Mucosa of rectum (tissue), 2 donors: ENCODE results near the gene GLUL.

Experiments
- H3K27ac ChIP-seq, 2 donors: one replicate each; pipeline ENCODE4 v1.7.0; 2013; ENCODE audit warnings: inconsistent platforms in 2 of 2, low read depth in 2 of 2, low read length in 2 of 2
- H3K27me3 ChIP-seq, 2 donors: one replicate each; pipeline ENCODE4 v1.7.0; 2013; ENCODE audit warnings: low read length in 2 of 2; ENCODE audit not compliant: control insufficient read depth in 2 of 2, insufficient read depth in 2 of 2
- H3K36me3 ChIP-seq, 2 donors: one replicate each; pipeline ENCODE4 v1.7.0; 2013; ENCODE audit warnings: low read length in 2 of 2; ENCODE audit not compliant: control insufficient read depth in 2 of 2, insufficient read depth in 2 of 2
- H3K4me1 ChIP-seq, 2 donors: one replicate each; pipeline ENCODE4 v1.7.0; 2013; ENCODE audit warnings: low read length in 2 of 2, mild to moderate bottlenecking in 1 of 2; ENCODE audit not compliant: control insufficient read depth in 2 of 2, insufficient read depth in 2 of 2
- H3K4me3 ChIP-seq, 2 donors: one replicate each; pipeline ENCODE4 v1.7.0; 2013; ENCODE audit warnings: low read length in 2 of 2
- H3K9ac ChIP-seq, 2 donors: one replicate each; pipeline ENCODE4 v1.7.0; 2013; ENCODE audit warnings: low read length in 2 of 2, low read depth in 1 of 2, mild to moderate bottlenecking in 1 of 2
- H3K9me3 ChIP-seq, 2 donors: one replicate each; pipeline ENCODE4 v1.7.0; 2013; ENCODE audit warnings: low read length in 2 of 2; ENCODE audit not compliant: control insufficient read depth in 2 of 2
- donor health status: healthy.
- donor health status: Normal muscosa, but diverticular disease.

Gene GLUL

GRCh38 chr1:182368903-182369302 lies 22.7 kb downstream of the GLUL start:
- no peak overlapping the region for H3K4me3 ChIP-seq
- H3K27me3 ChIP-seq: no peaks in the 10 kb centered on the region
- H3K9me3 ChIP-seq: no peaks in the 10 kb centered on the region
- H3K9ac ChIP-seq: no peak overlapping the region
- no peaks in the 10 kb centered on the region for H3K36me3 ChIP-seq
- no peak overlapping the region for H3K27ac ChIP-seq
- no peaks in the 10 kb centered on the region for H3K4me1 ChIP-seq

DNA sequence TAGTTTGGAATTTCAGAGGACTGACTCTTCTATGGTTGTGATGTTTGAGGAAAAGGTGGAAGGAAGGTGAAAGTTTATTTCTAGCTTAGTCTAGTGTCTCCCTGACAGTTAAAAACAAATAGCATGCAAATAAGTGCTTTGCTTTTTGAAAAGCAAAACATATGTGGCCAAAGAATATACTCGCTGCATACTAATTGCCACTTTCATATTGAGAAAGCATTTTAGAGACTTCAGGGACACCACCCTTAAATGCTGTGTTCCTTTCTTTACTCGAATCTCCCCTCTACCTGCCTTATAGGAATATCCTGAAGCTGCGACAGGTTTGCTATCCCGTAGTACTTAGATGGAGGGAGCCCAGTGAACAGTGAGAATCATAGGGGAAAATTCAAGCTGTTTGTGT lies 23.2 kb downstream of the GLUL start:
- Histone ChIP-seq H3K27ac (no peak overlapping the region), H3K27me3 (no peaks in the 10 kb centered on the region), H3K9ac (no peak overlapping the region), H3K36me3 (no peaks in the 10 kb centered on the region), H3K4me3 (no peak overlapping the region), H3K4me1 (no peaks in the 10 kb centered on the region), H3K9me3 (no peaks in the 10 kb centered on the region)

DNA sequence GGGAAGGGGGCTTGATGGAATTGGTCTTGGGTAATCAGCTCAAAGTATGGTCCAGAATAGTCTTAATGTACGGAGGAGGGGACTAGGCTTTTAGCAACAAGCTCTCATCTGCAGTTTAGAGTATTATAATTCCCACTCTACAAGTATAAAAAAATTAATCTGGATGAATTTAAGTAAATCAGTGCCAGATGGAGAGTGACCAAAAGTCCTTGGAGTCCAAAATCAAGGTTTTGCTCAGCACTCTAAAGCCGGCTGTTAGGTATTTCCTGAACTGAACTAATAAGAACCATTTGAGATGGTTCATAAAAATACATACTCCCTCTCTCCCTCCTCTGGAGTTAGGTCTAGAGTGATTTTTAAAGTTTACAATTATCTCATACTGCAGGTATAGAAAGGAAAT lies 23.7 kb downstream of the GLUL start:
- no peaks in the 10 kb centered on the region for H3K27me3 ChIP-seq
- H3K27ac ChIP-seq: no peak overlapping the region
- no peak overlapping the region for H3K4me3 ChIP-seq
- H3K36me3 ChIP-seq: no peaks in the 10 kb centered on the region
- H3K4me1 ChIP-seq: no peaks in the 10 kb centered on the region
- no peak overlapping the region for H3K9ac ChIP-seq
- no peaks in the 10 kb centered on the region for H3K9me3 ChIP-seq

GRCh38 chr1:182366596-182366995 lies 25.0 kb downstream of the GLUL start:
- Histone ChIP-seq H3K4me3 (no peak overlapping the region), H3K4me1 (no peaks in the 10 kb centered on the region), H3K27ac (no peak overlapping the region), H3K27me3 (no peaks in the 10 kb centered on the region), H3K36me3 (no peaks in the 10 kb centered on the region), H3K9me3 (no peaks in the 10 kb centered on the region), H3K9ac (no peak overlapping the region)

GRCh38 chr1:182359645-182360044 lies 31.9 kb downstream of the GLUL start:
- Histone ChIP-seq H3K4me3 (no peak overlapping the region), H3K9me3 (no peaks in the 10 kb centered on the region), H3K27ac (no peak overlapping the region), H3K4me1 (no peaks in the 10 kb centered on the region), H3K9ac (no peak overlapping the region), H3K27me3 (no peaks in the 10 kb centered on the region), H3K36me3 (no peaks in the 10 kb centered on the region)

DNA sequence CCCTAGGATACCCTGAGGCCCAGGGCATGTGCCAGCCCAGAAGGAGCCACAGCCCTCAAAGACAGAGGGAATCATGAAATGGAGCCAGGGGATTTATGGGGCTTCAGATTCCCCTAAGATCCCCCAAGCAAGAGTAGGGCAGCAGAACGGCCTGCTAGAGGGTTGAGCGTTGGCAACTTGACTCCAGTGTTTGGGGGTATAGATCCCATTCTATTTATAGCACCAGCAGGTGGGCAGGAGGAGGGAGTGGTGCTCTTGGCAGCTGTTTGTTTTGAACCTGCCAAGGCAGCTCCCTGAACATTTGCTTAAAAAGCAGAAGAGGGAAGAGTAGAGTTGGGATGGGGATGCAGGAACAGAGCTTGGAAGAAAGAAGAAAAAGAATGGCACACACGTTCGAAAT lies 33.7 kb downstream of the GLUL start:
- H3K36me3 ChIP-seq: no peaks in the 10 kb centered on the region
- H3K4me1 ChIP-seq: no peaks in the 10 kb centered on the region
- no peaks in the 10 kb centered on the region for H3K9me3 ChIP-seq
- H3K27me3 ChIP-seq: no peaks in the 10 kb centered on the region
- H3K27ac ChIP-seq: no peak overlapping the region
- no peak overlapping the region for H3K4me3 ChIP-seq
- no peak overlapping the region for H3K9ac ChIP-seq

DNA sequence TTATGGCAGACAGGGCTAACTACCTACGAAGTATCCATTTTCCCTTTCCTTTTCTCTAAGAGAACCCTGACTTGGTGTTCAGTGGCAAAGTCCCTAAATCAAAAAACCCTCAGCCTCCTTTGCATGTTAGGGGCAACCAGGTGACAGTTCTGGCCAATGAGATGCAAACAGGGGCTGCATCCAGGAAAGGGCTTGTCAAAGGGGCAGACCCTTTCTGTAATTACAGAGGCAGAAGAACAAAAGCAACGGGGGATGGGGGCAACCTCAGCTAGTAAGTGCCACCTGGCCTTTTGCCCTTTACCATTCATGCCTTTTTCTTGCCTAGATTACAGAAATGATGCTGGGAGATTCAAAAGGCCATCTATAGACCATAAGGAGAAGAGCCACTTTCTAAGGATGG lies 34.4 kb downstream of the GLUL start:
- Histone ChIP-seq H3K27me3 (no peaks in the 10 kb centered on the region), H3K36me3 (no peaks in the 10 kb centered on the region), H3K4me1 (no peaks in the 10 kb centered on the region), H3K27ac (no peak overlapping the region), H3K9ac (no peak overlapping the region), H3K9me3 (no peaks in the 10 kb centered on the region), H3K4me3 (no peak overlapping the region)

DNA sequence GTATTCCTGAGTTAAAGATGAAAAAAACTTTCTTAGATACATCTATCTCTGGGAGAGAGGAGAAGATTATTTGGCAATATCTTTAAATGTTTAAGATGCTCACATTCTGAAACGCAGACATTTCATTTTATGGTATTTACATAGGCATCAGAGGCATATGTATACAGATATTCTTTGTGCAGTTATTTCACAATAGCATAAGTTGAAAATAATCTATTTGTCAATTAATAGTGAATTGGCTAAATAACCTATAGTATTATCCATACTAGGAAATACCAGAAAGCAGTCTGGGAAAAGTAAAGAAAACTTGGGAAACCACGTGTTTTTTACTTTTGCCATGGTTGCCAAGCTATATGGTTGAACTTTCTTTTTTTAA lies 35.9 kb downstream of the GLUL start:
- no peak overlapping the region for H3K27ac ChIP-seq
- H3K9ac ChIP-seq: no peak overlapping the region
- no peaks in the 10 kb centered on the region for H3K9me3 ChIP-seq
- H3K36me3 ChIP-seq: no peaks in the 10 kb centered on the region
- no peaks in the 10 kb centered on the region for H3K27me3 ChIP-seq
- H3K4me3 ChIP-seq: no peak overlapping the region
- no peaks in the 10 kb centered on the region for H3K4me1 ChIP-seq

DNA sequence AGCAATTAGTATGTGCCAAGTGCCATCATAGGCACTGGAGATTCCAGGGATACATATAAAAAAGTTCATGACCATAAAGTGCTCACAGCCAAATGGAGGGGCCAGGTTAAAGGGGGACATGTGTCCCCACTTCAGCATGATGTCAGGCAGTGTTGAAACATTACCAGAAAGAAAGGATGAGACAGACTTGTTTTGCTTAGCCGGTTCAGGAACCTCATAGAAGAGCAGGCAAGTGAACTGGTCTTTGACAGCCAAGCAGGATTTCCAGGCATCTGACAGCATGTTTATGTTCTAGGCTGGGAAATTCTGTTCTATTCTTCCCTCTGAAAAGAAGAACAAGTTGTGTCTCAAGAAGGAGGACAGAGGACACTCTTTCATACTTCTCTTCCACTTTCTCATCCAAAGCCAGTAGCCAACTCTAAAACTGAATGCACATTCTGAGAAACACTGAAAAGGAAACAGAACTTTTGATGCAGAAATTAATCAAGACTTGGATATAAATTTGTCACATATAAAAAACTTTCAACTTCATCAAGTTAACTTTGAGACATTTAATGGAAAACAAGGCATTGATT lies 39.7 kb downstream of the GLUL start:
- Histone ChIP-seq H3K4me1 (no peaks in the 10 kb centered on the region), H3K36me3 (no peaks in the 10 kb centered on the region), H3K27me3 (no peaks in the 10 kb centered on the region), H3K9me3 (no peaks in the 10 kb centered on the region), H3K9ac (no peak overlapping the region), H3K4me3 (no peak overlapping the region), H3K27ac (no peak overlapping the region)

GRCh38 chr1:182350839-182351238 lies 40.8 kb downstream of the GLUL start:
- no peaks in the 10 kb centered on the region for H3K9me3 ChIP-seq
- no peaks in the 10 kb centered on the region for H3K27me3 ChIP-seq
- no peaks in the 10 kb centered on the region for H3K36me3 ChIP-seq
- no peak overlapping the region for H3K9ac ChIP-seq
- no peaks in the 10 kb centered on the region for H3K4me1 ChIP-seq
- no peak overlapping the region for H3K4me3 ChIP-seq
- H3K27ac ChIP-seq: no peak overlapping the region
